K562 (cell line): Measurements from ENCODE around the gene BAIAP2. TPM values are rescaled to one million over a fixed set of nuclear protein-coding genes. Genes with fewer than 3 reads are reported as not detected.
A peak's percentile ranks its signal among the peaks of the same experiment; 100 is the strongest.

ENCODE experiments used
- ATAC-seq: fragments of 200-7000 bp; cut with Tn5 transposase; 3 replicates; pipeline ENCODE4 v1.9.1; 2020; ENCODE audit warnings: moderate library complexity
- BruUV-seq: library from RNA; stranded (reverse); fragments of 400-500 nt; replicated peaks from 2 replicates; lab custom pipeline; 2021; lab: Mats Ljungman, UMichigan
- CTCF ChIA-PET: fragments of 300-600 bp; formaldehyde crosslinking; extraction: SDS; loops from one replicate; lab custom pipeline; 2021; ENCODE audit warnings: low intra/inter-chr PET ratio; lab: Yijun Ruan, JAX
- POLR2A ChIA-PET: fragments of 300-600, 350-650 bp; sonication (Branson Sonifier 250); formaldehyde crosslinking; extraction: SDS; loops from one replicate; lab custom pipeline; 2021; ENCODE audit warnings: antibody characterized with exemption, inconsistent platforms; lab: Yijun Ruan, JAX
- DNase-seq, 4 experiments: peaks; one replicate each; pipeline versions ENCODE4 v3.0.0 to v3.0.0-alpha.2; 2011 to 2018; ENCODE audit warnings: low spot score in 3 of 4, mixed read lengths in 3 of 4; ENCODE audit errors: extremely low read depth in 1 of 4
- FAIRE-seq: peaks from 2 replicates; lab custom pipeline; 2011; peaks lifted over from hg19 to GRCh38; lab: Jason Lieb, UNC
- H2AFZ ChIP-seq: 2 replicates; pipeline ENCODE4 v1.6.0; 2011; ENCODE audit warnings: low read depth, low read length, control low read depth, inconsistent platforms
- H3K27ac ChIP-seq: fragments of 200-600 bp; 3 replicates; pipeline ENCODE4 v1.8.0; 2011; ENCODE audit warnings: low read depth, mild to moderate bottlenecking, control low read depth, inconsistent platforms, low read length, moderate library complexity, mixed read lengths; ENCODE audit errors: extremely low read depth
- H3K27me3 ChIP-seq, 2 experiments: fragments of 300-600 bp in 1 of 2; 2 replicates in 1 of 2; 3 replicates in 1 of 2; pipeline versions ENCODE4 v1.6.0 to v1.8.0; 2011; ENCODE audit warnings: inconsistent platforms in 2 of 2, low read length in 2 of 2, mild to moderate bottlenecking in 1 of 2, mixed read lengths in 1 of 2, moderate library complexity in 1 of 2; ENCODE audit not compliant: control insufficient read depth in 2 of 2, insufficient read depth in 2 of 2
- H3K36me3 ChIP-seq: fragments of 300-600 bp; 3 replicates; pipeline ENCODE4 v1.8.0; 2011; ENCODE audit warnings: mild to moderate bottlenecking, low read length, inconsistent platforms; ENCODE audit not compliant: control insufficient read depth, insufficient read depth
- H3K4me1 ChIP-seq, 2 experiments: fragments of 200-600 bp in 1 of 2; replicated peaks in 1 of 2; 2 replicates in 1 of 2; 3 replicates in 1 of 2; pipeline versions ENCODE4 v1.5.1 to v1.8.0; 2011; ENCODE audit warnings: inconsistent platforms in 2 of 2, low read length in 2 of 2, mild to moderate bottlenecking in 1 of 2, mixed read lengths in 1 of 2, moderate library complexity in 1 of 2; ENCODE audit not compliant: control insufficient read depth in 2 of 2, insufficient read depth in 2 of 2
- H3K4me2 ChIP-seq: 2 replicates; pipeline ENCODE4 v1.6.1; 2011; ENCODE audit warnings: low read length, control low read depth, inconsistent platforms, mixed read lengths; ENCODE audit not compliant: insufficient read depth
- H3K4me3 ChIP-seq: fragments of 200-600 bp; sonication (generic), shearing (Covaris generic); 2 replicates; pipeline ENCODE4 v1.5.1; 2016; ENCODE audit warnings: control low read depth, inconsistent platforms
- H3K79me2 ChIP-seq: fragments of 200-600 bp; 3 replicates; pipeline ENCODE4 v1.8.0; 2011; ENCODE audit warnings: low read length, inconsistent platforms; ENCODE audit not compliant: control insufficient read depth, insufficient read depth
- H3K9ac ChIP-seq, 2 experiments: 2 replicates each; pipeline versions ENCODE4 v1.6.0 to v1.6.1; 2011; ENCODE audit warnings: low read depth in 2 of 2, low read length in 2 of 2, control low read depth in 1 of 2, inconsistent platforms in 1 of 2, mild to moderate bottlenecking in 1 of 2, mixed read lengths in 1 of 2; ENCODE audit not compliant: insufficient read depth in 1 of 2
- H3K9me1 ChIP-seq: one replicate; pipeline ENCODE4 v1.6.0; 2011; ENCODE audit warnings: inconsistent platforms, mild to moderate bottlenecking, low read length, moderate library complexity; ENCODE audit not compliant: control insufficient read depth, insufficient read depth
- H3K9me3 ChIP-seq: replicated peaks from 2 replicates; pipeline ENCODE4 v1.5.1; 2011; ENCODE audit warnings: low read depth, low read length, inconsistent platforms; ENCODE audit not compliant: control insufficient read depth, insufficient read depth
- H4K20me1 ChIP-seq: replicated peaks from 2 replicates; pipeline ENCODE4 v1.6.1; 2011; ENCODE audit warnings: low read length, inconsistent platforms, mixed read lengths; ENCODE audit not compliant: control insufficient read depth, insufficient read depth
- CREB5 ChIP-seq: fragments of 250-450 bp; sonication (Bioruptor Pico); IDR thresholded peaks from 2 replicates; pipeline ENCODE4 v1.5.0; 2020; ENCODE audit warnings: mild to moderate bottlenecking
- HDGF ChIP-seq: fragments of 450-650 bp; IDR thresholded peaks from 2 replicates; pipeline ENCODE4 v1.6.1; 2016
- KHSRP ChIP-seq: fragments of 450-650 bp; IDR thresholded peaks from 2 replicates; pipeline ENCODE4 v1.6.1; 2017
- KLF1 ChIP-seq: fragments of 450-650 bp; IDR thresholded peaks from 2 replicates; pipeline ENCODE4 v1.6.1; 2016; ENCODE audit warnings: missing genetic modification characterization, missing compliant biosample characterization
- POLR2G ChIP-seq: fragments of 200-400 bp; formaldehyde crosslinking; IDR thresholded peaks from 2 replicates; pipeline ENCODE4 v1.6.1; 2017; ENCODE audit warnings: low read depth, mild to moderate bottlenecking, antibody characterized with exemption, low read length, moderate library complexity
- TFAP4 ChIP-seq: sonication (generic); formaldehyde crosslinking; IDR thresholded peaks from 2 replicates; pipeline ENCODE4 v1.8.0; 2022; ENCODE audit warnings: missing genetic modification reagents, mild to moderate bottlenecking, moderate library complexity, borderline replicate concordance
- ZBTB1 ChIP-seq: sonication (generic); formaldehyde crosslinking; IDR thresholded peaks from 2 replicates; pipeline ENCODE4 v1.8.1; 2023; ENCODE audit warnings: missing genetic modification reagents, low read depth, mild to moderate bottlenecking, borderline replicate concordance
- ZFP1 ChIP-seq: fragments of 450-650 bp; formaldehyde crosslinking; IDR thresholded peaks from 2 replicates; pipeline ENCODE4 v1.4.0; 2020; ENCODE audit warnings: mild to moderate bottlenecking, mixed read lengths
- ZFX ChIP-seq: sonication (generic); formaldehyde crosslinking; IDR thresholded peaks from 2 replicates; pipeline ENCODE4 v1.8.0; 2022; ENCODE audit warnings: mild to moderate bottlenecking, missing genetic modification reagents, moderate library complexity
- ZNF41 ChIP-seq: fragments of 250-450 bp; sonication (Bioruptor Pico); conservative IDR thresholded peaks from 2 replicates; pipeline ENCODE4 v1.4.0; 2020; ENCODE audit warnings: mild to moderate bottlenecking
- ZNF592 ChIP-seq: fragments of 450-650 bp; IDR thresholded peaks from 2 replicates; pipeline ENCODE4 v1.6.1; 2017; ENCODE audit warnings: antibody characterized with exemption, mild to moderate bottlenecking
- ZNF740 ChIP-seq, 3 experiments: fragments of 200-800 bp in 1 of 3; sonication (Bioruptor generic) in 1 of 3; sonication (generic) in 1 of 3; formaldehyde crosslinking in 1 of 3; IDR thresholded peaks; 2 replicates each; pipeline versions ENCODE4 v1.6.1 to v1.8.0; 2016 to 2022; ENCODE audit warnings: mild to moderate bottlenecking in 2 of 3, missing compliant biosample characterization in 2 of 3, missing genetic modification characterization in 2 of 3, missing genetic modification reagents in 1 of 3
- ZZZ3 ChIP-seq: fragments of 450-650 bp; IDR thresholded peaks from 2 replicates; pipeline ENCODE4 v1.6.1; 2016; ENCODE audit warnings: antibody characterized with exemption, mild to moderate bottlenecking, moderate library complexity
- WGBS: fragments of 100-300 bp; shearing (Covaris generic); methylation state at CpG from one replicate; pipeline ENCODE4 v1.1.6; 2016; ENCODE audit warnings: low coverage, mixed read lengths; ENCODE audit not compliant: insufficient coverage; ENCODE audit errors: missing lambda C conversion rate; 5-methylcytosine and 5-hydroxymethylcytosine counted together
- in situ Hi-C: fragments of 300-500 bp; cut with MboI; formaldehyde crosslinking; loops from 4 replicates; pipeline ENCODE4 v1.15.0; 2018; ENCODE audit warnings: inconsistent platforms, mixed read lengths
- intact Hi-C: fragments of 100-400 bp; cut with micrococcal nuclease; formaldehyde crosslinking; loops from 2 replicates; pipeline ENCODE4 v1.14.2; 2022
- polyA plus RNA-seq, 8 experiments: library from polyadenylated mRNA; depleted of rRNA in 4 of 8; stranded (reverse) in 5 of 8; unstranded in 3 of 8; fragments of >200 nt; fragmentation: Nextera tagmentation in 2 of 8; fragmentation: Illumina TruSeq in 1 of 8; extraction: Ambion mirVana in 2 of 8; extraction: Trizol in 1 of 8; gene quantifications; 2 replicates each; pipeline versions ENCODE4 v1.2.1 to v1.2.3, GENCODE V29; 2011 to 2014; ENCODE audit warnings: inconsistent platforms in 1 of 8, missing spikeins in 1 of 8
- total RNA-seq, 7 experiments: library from RNA; depleted of rRNA in 6 of 7; stranded (reverse); fragments of >200 nt in 6 of 7; fragmentation: Illumina TruSeq in 2 of 7; extraction: Trizol in 2 of 7; gene quantifications; 2 replicates each; pipeline versions ENCODE4 v1.2.1 to v1.2.3, GENCODE V29; 2011 to 2021; ENCODE audit warnings: low replicate concordance in 1 of 7

The BAIAP2 gene
- total and polyA plus RNA-seq, 9 of the 15 experiments (the other 6 are each of a cell fraction or from before 2014, with no cell fraction given) = 2.3 to 51.6 (median 18.4) TPM

- H4K20me1 ChIP-seq = no peaks in the 10 kb centered on the region
- in situ Hi-C loops (no loop called here), intact Hi-C loops (no loop called here)
- H3K4me3 ChIP-seq = no peak overlapping the region
- H3K79me2 ChIP-seq = peaks cover 21% of the 10 kb centered on the region; the same call in 2 of the 3 replicates
- ATAC-seq = no peak
- CTCF ChIA-PET = interaction anchor here (0.5 kb wide), 1 partner anchor 14 kb away, joined by 5 read pairs; no protein-coding TSS in a partner anchor
- no peaks in the 10 kb centered on the region for H3K9me1 ChIP-seq
- H3K4me1 ChIP-seq = peaks cover 47 to 54% of the 10 kb centered on the region in 2 experiments
- peak overlapping the region; percentile 23 for H3K4me2 ChIP-seq
- H3K9ac ChIP-seq = peak overlapping the region; percentile 8 to 86; a peak in 3 of 4 replicates
- BruUV-seq = no TSS peak
- POLR2A ChIA-PET = interaction anchor here (0.6 to 2.4 kb wide), 6 partner anchors 20 to 566 kb away, joined by 3 to 13 read pairs (median 3); partner anchors contain the start of genes NDUFAF8 and TEPSIN
- no peak overlapping the region; the same call in 1 of the 2 replicates for H2AFZ ChIP-seq
- no peaks in the 10 kb centered on the region for H3K27me3 ChIP-seq
- H3K27ac ChIP-seq = 0 out of 3 replicates have a peak overlapping the region, but pooled peaks have one; percentile 37
- 59% methylated on average over 18 of the region's 24 CpGs for WGBS
- peaks cover 8% of the 10 kb centered on the region for H3K9me3 ChIP-seq
- no peaks in the 10 kb centered on the region; the same call in 2 of the 3 replicates for H3K36me3 ChIP-seq
- FAIRE-seq = no peak
- peak; percentile 50 to 65 (median 57) for DNase-seq
- TF ChIP-seq ZNF740 (CRISPR knock-in tag; IDR thresholded peaks at IDR 0.05) (peak; percentile 55; the same call in 1 of the 2 replicates), ZNF740 (tag; IDR thresholded peaks at IDR 0.05) (no peak), ZZZ3 (no peak), POLR2G (0 out of 2 replicates have a peak, but pooled peaks have one; percentile 32), ZFX (CRISPR knock-in tag) (0 out of 2 replicates have a peak, but pooled peaks have one; percentile 22), TFAP4 (CRISPR knock-in tag) (peak; percentile 31; the same call in 1 of the 2 replicates), ZNF41 (CRISPR knock-in tag) (no peak), KLF1 (tag) (no peak), ZFP1 (CRISPR knock-in tag) (no peak), HDGF (no peak), ZBTB1 (CRISPR knock-in tag) (no peak), ZNF592 (peak; percentile 30; the same call in 1 of the 2 replicates), KHSRP (no peak), CREB5 (CRISPR knock-in tag) (no peak)
Measured at GRCh38 chr17:81020767-81021497, 14.0 kb upstream of the BAIAP2 start.
